ENCODE results near the gene AIFM3.

The AIFM3 gene

GRCh38 chr22:20920881-20921203, 46.2 kb upstream of the AIFM3 start:
- no peaks in the 10 kb centered on the region for H3K9me2 ChIP-seq (replicated peaks; ENCODE audit: low read depth, low read length)
- peaks cover 45% of the 10 kb centered on the region for H3K4me1 ChIP-seq (ENCODE audit: insufficient read depth, low read length, poor library complexity, severe bottlenecking)
- H3K4me3 ChIP-seq (ENCODE audit: low read length, poor library complexity, severe bottlenecking) = peak overlapping the region; percentile 98
- peaks cover 13% of the 10 kb centered on the region; the same call in 1 of the 2 replicates for H3K36me3 ChIP-seq (ENCODE audit: insufficient read depth, low read length)
- H3K9me3 ChIP-seq (ENCODE audit: insufficient read depth, low read depth, low read length) = no peaks in the 10 kb centered on the region
- no peak overlapping the region for H2AFZ ChIP-seq (ENCODE audit: low read length)
- H4K20me1 ChIP-seq (ENCODE audit: insufficient read depth, low read length, poor library complexity, severe bottlenecking) = peaks cover 81% of the 10 kb centered on the region
- peaks cover 8% of the 10 kb centered on the region for H3K27me3 ChIP-seq (ENCODE audit: insufficient read depth, low read length, poor library complexity, severe bottlenecking)
- H3F3A ChIP-seq (ENCODE audit: low read depth) = no peaks in the 10 kb centered on the region
- H3K79me2 ChIP-seq (ENCODE audit: insufficient read depth, low read length) = peaks cover 86% of the 10 kb centered on the region
- peak overlapping the region; percentile 98 for H3K4me2 ChIP-seq (ENCODE audit: low read depth, low read length, poor library complexity, severe bottlenecking)
- TF ChIP-seq EZH2phosphoT487 (IDR thresholded peaks at IDR 0.05; ENCODE audit: borderline replicate concordance) (no peak), CTCF (conservative IDR thresholded peaks at IDR 0.05; ENCODE audit: low read length) (no peak)
- H3K9ac ChIP-seq (ENCODE audit: low read depth, low read length, poor library complexity, severe bottlenecking) = peak overlapping the region; percentile 94

GRCh38 chr22:20922141-20922751, 44.8 kb upstream of the AIFM3 start:
- Histone ChIP-seq H3K4me3 (ENCODE audit: low read length, poor library complexity, severe bottlenecking) (peak overlapping the region; percentile 98), H3K79me2 (ENCODE audit: insufficient read depth, low read length) (peaks cover 100% of the 10 kb centered on the region), H3K4me1 (ENCODE audit: insufficient read depth, low read length, poor library complexity, severe bottlenecking) (peaks cover 51% of the 10 kb centered on the region), H2AFZ (ENCODE audit: low read length) (no peak overlapping the region), H4K20me1 (ENCODE audit: insufficient read depth, low read length, poor library complexity, severe bottlenecking) (peaks cover 93% of the 10 kb centered on the region), H3K36me3 (ENCODE audit: insufficient read depth, low read length) (peaks cover 19% of the 10 kb centered on the region; the same call in 1 of the 2 replicates), H3K9ac (ENCODE audit: low read depth, low read length, poor library complexity, severe bottlenecking) (peak overlapping the region; percentile 94), H3K27me3 (ENCODE audit: insufficient read depth, low read length, poor library complexity, severe bottlenecking) (peaks cover 8% of the 10 kb centered on the region), H3K9me2 (replicated peaks; ENCODE audit: low read depth, low read length) (no peaks in the 10 kb centered on the region), H3K4me2 (ENCODE audit: low read depth, low read length, poor library complexity, severe bottlenecking) (peak overlapping the region; percentile 98), H3F3A (ENCODE audit: low read depth) (no peaks in the 10 kb centered on the region), H3K9me3 (ENCODE audit: insufficient read depth, low read depth, low read length) (no peaks in the 10 kb centered on the region)
- TF ChIP-seq EZH2phosphoT487 (IDR thresholded peaks at IDR 0.05; ENCODE audit: borderline replicate concordance) (no peak), CTCF (conservative IDR thresholded peaks at IDR 0.05; ENCODE audit: low read length) (no peak)

GRCh38 chr22:20926243-20926642, 40.8 kb upstream of the AIFM3 start:
- no peak overlapping the region for H2AFZ ChIP-seq (ENCODE audit: low read length)
- TF ChIP-seq EZH2phosphoT487 (IDR thresholded peaks at IDR 0.05; ENCODE audit: borderline replicate concordance) (no peak), CTCF (conservative IDR thresholded peaks at IDR 0.05; ENCODE audit: low read length) (no peak)
- no peak overlapping the region for H3K9ac ChIP-seq (ENCODE audit: low read depth, low read length, poor library complexity, severe bottlenecking)
- H3K9me2 ChIP-seq (replicated peaks; ENCODE audit: low read depth, low read length) = no peaks in the 10 kb centered on the region
- H3K4me2 ChIP-seq (ENCODE audit: low read depth, low read length, poor library complexity, severe bottlenecking) = peak overlapping the region; percentile 98
- peaks cover 23% of the 10 kb centered on the region; the same call in 1 of the 2 replicates for H3K36me3 ChIP-seq (ENCODE audit: insufficient read depth, low read length)
- H4K20me1 ChIP-seq (ENCODE audit: insufficient read depth, low read length, poor library complexity, severe bottlenecking) = peaks cover 92% of the 10 kb centered on the region
- H3K79me2 ChIP-seq (ENCODE audit: insufficient read depth, low read length) = peaks cover 97% of the 10 kb centered on the region
- no peaks in the 10 kb centered on the region for H3K27me3 ChIP-seq (ENCODE audit: insufficient read depth, low read length, poor library complexity, severe bottlenecking)
- no peaks in the 10 kb centered on the region for H3K9me3 ChIP-seq (ENCODE audit: insufficient read depth, low read depth, low read length)
- H3K4me1 ChIP-seq (ENCODE audit: insufficient read depth, low read length, poor library complexity, severe bottlenecking) = peaks cover 41% of the 10 kb centered on the region
- peak overlapping the region; percentile 27 for H3K4me3 ChIP-seq (ENCODE audit: low read length, poor library complexity, severe bottlenecking)
- no peaks in the 10 kb centered on the region for H3F3A ChIP-seq (ENCODE audit: low read depth)
